Keratinocyte (primary cell): ENCODE measurements around the gene MAPK14.

Source experiments
- CTCF ChIP-seq, 3 experiments: IDR thresholded peaks in 1 of 3; conservative IDR thresholded peaks in 1 of 3; optimal IDR thresholded peaks in 1 of 3; 2 replicates in 2 of 3; 3 replicates in 1 of 3; pipeline versions ENCODE3 to v1.5.1; 2011; ENCODE audit warnings: low read length in 3 of 3, mild to moderate bottlenecking in 3 of 3, moderate library complexity in 2 of 3, control low read depth in 1 of 3, inconsistent platforms in 1 of 3; ENCODE audit not compliant: insufficient read depth in 2 of 3; ENCODE audit errors: extremely low read depth in 1 of 3
- EZH2 ChIP-seq: IDR thresholded peaks from one replicate; pipeline ENCODE4 v1.6.1; 2012; ENCODE audit warnings: inconsistent platforms, mild to moderate bottlenecking, low read length, moderate library complexity

GRCh38 chr6:36078159-36078558, 50.6 kb downstream of the MAPK14 start:
- TF ChIP-seq CTCF (optimal IDR thresholded peaks at IDR 0.05 in 1 of 3, IDR thresholded peaks at IDR 0.05 in 1 of 3, conservative IDR thresholded peaks at IDR 0.05 in 1 of 3; ENCODE audit: extremely low read depth in 1 of 3, insufficient read depth in 2 of 3, low read length in 3 of 3) (no peak), EZH2 (no peak)
